BE2C (cell line): Measurements from ENCODE around the gene TIPRL.

ENCODE experiments used
- DNase-seq: peaks from one replicate; pipeline ENCODE4 v3.0.0-alpha.2; 2020
- H3K27me3 ChIP-seq: fragments of 250-450 bp; sonication (Bioruptor Pico); 2 replicates; pipeline ENCODE4 v1.5.1; 2020; ENCODE audit warnings: mild to moderate bottlenecking
- H3K36me3 ChIP-seq: fragments of 250-450 bp; sonication (Bioruptor Pico); 2 replicates; pipeline ENCODE4 v1.5.1; 2020; ENCODE audit warnings: mild to moderate bottlenecking
- H3K4me1 ChIP-seq: fragments of 250-450 bp; sonication (Bioruptor Pico); 2 replicates; pipeline ENCODE4 v1.5.1; 2020
- H3K4me3 ChIP-seq: 2 replicates; pipeline ENCODE4 v1.5.1; 2011; ENCODE audit warnings: low read depth, low read length
- H3K9me3 ChIP-seq: fragments of 250-450 bp; sonication (Bioruptor Pico); 2 replicates; pipeline ENCODE4 v1.5.1; 2020
- CTCF ChIP-seq: IDR thresholded peaks from 2 replicates; pipeline ENCODE4 v1.5.1; 2012; ENCODE audit warnings: mild to moderate bottlenecking, low read depth, low read length

Gene TIPRL

GRCh38 chr1:168243198-168243597, 64.4 kb downstream of the TIPRL start:
- no peak for TF ChIP-seq CTCF
- no peak for DNase-seq
- Histone ChIP-seq H3K27me3 (no peaks in the 10 kb centered on the region), H3K4me1 (no peaks in the 10 kb centered on the region; the same call in 1 of the 2 replicates), H3K36me3 (peaks cover 34% of the 10 kb centered on the region), H3K9me3 (no peaks in the 10 kb centered on the region), H3K4me3 (no peak overlapping the region)

GRCh38 chr1:168243636-168244212, 65.0 kb downstream of the TIPRL start:
- H3K9me3 ChIP-seq = no peaks in the 10 kb centered on the region
- DNase-seq = no peak
- H3K36me3 ChIP-seq = peaks cover 33% of the 10 kb centered on the region
- H3K27me3 ChIP-seq = no peaks in the 10 kb centered on the region
- no peak overlapping the region for H3K4me3 ChIP-seq
- no peaks in the 10 kb centered on the region; the same call in 1 of the 2 replicates for H3K4me1 ChIP-seq
- no peak for TF ChIP-seq CTCF

GRCh38 chr1:168245042-168245441, 66.3 kb downstream of the TIPRL start:
- DNase-seq = no peak
- TF ChIP-seq CTCF = no peak
- Histone ChIP-seq H3K27me3 (no peaks in the 10 kb centered on the region), H3K9me3 (no peaks in the 10 kb centered on the region), H3K4me1 (no peaks in the 10 kb centered on the region; the same call in 1 of the 2 replicates), H3K4me3 (no peak overlapping the region), H3K36me3 (peaks cover 29% of the 10 kb centered on the region)

GRCh38 chr1:168246506-168246905, 67.7 kb downstream of the TIPRL start:
- Histone ChIP-seq H3K9me3 (no peaks in the 10 kb centered on the region), H3K36me3 (peaks cover 29% of the 10 kb centered on the region), H3K4me3 (no peak overlapping the region), H3K4me1 (no peaks in the 10 kb centered on the region; the same call in 1 of the 2 replicates), H3K27me3 (no peaks in the 10 kb centered on the region)
- no peak for DNase-seq
- no peak for TF ChIP-seq CTCF
